ENCODE results near the gene FUT9. TPM values are rescaled to one million over a fixed set of nuclear protein-coding genes. Genes with fewer than 3 reads are reported as not detected.
A peak's percentile ranks its signal among the peaks of the same experiment; 100 is the strongest.

The FUT9 gene
- polyA plus RNA-seq, 2 of the 4 experiments (the other 2 are of a cell fraction), result not detected

- whole genome bisulfite sequencing (ENCODE audit: missing lambda C conversion rate), result 12% methylated on average over 1 of the region's 1 CpG
- no peak for TF ChIP-seq MAX (IDR thresholded peaks at IDR 0.05)
- peak; percentile 84 for TF ChIP-seq REST (IDR thresholded peaks at IDR 0.05)
- TF ChIP-seq HES2 (IDR thresholded peaks at IDR 0.05), result no peak
- ChIA-PET POLR2A (no interaction called here), CTCF (no interaction called here)
- DNase-seq (ENCODE audit: low read depth in 1 of 2, low spot score in 1 of 2) (no peak), FAIRE-seq (no peak), ATAC-seq (no peak)
- Histone ChIP-seq H3K4me3 (no peak overlapping the region), H3K4me1 (no peaks in the 10 kb centered on the region), H3K27ac (no peak overlapping the region), H3K9me3 (no peaks in the 10 kb centered on the region), H3K4me2 (no peak overlapping the region)
Observed at GRCh38 chr6:96116674-96117073, 100.9 kb downstream of the FUT9 start.

- no peak overlapping the region for H3K4me2 ChIP-seq
- no peaks in the 10 kb centered on the region for H3K9me3 ChIP-seq
- ChIA-PET CTCF (no interaction called here), POLR2A (no interaction called here)
- no peak for DNase-seq (ENCODE audit: low read depth in 1 of 2, low spot score in 1 of 2)
- whole genome bisulfite sequencing (ENCODE audit: missing lambda C conversion rate), result 0% methylated on average over 1 of the region's 1 CpG
- no peak overlapping the region for H3K27ac ChIP-seq
- no peak for ATAC-seq
- H3K4me1 ChIP-seq, result no peaks in the 10 kb centered on the region
- H3K4me3 ChIP-seq, result no peak overlapping the region
- no peak for FAIRE-seq
- TF ChIP-seq JUNB (IDR thresholded peaks at IDR 0.05) (no peak), CTCF (IDR thresholded peaks at IDR 0.05) (no peak), BCL3 (IDR thresholded peaks at IDR 0.05) (no peak), ELK1 (IDR thresholded peaks at IDR 0.05; ENCODE audit: low read depth, low read length) (no peak), HDAC2 (IDR thresholded peaks at IDR 0.05) (no peak), EHMT2 (IDR thresholded peaks at IDR 0.05; ENCODE audit: low read depth) (no peak), ATOH8 (CRISPR knock-in tag; IDR thresholded peaks at IDR 0.05; ENCODE audit: low read depth) (no peak), RNF2 (IDR thresholded peaks at IDR 0.05; ENCODE audit: borderline replicate concordance, low read depth) (no peak)
Observed at GRCh38 chr6:96124778-96125177, 109.0 kb downstream of the FUT9 start.

- H3K4me3 ChIP-seq, result no peak overlapping the region
- WGBS (ENCODE audit: missing lambda C conversion rate), result 2% methylated on average over 2 of the region's 2 CpGs
- no peak overlapping the region for H3K27ac ChIP-seq
- no peaks in the 10 kb centered on the region for H3K9me3 ChIP-seq
- no peaks in the 10 kb centered on the region for H3K4me1 ChIP-seq
- ChIA-PET CTCF (no interaction called here), POLR2A (no interaction called here)
- DNase-seq (ENCODE audit: low read depth in 1 of 2, low spot score in 1 of 2) (no peak), FAIRE-seq (no peak), ATAC-seq (no peak)
- no peak overlapping the region for H3K4me2 ChIP-seq
- TF ChIP-seq CTCF (IDR thresholded peaks at IDR 0.05) (no peak), POLR2AphosphoS2 (conservative IDR thresholded peaks at IDR 0.05; ENCODE audit: low read length) (no peak), ZSCAN20 (CRISPR knock-in tag; IDR thresholded peaks at IDR 0.05) (no peak), NR3C1 (IDR thresholded peaks at IDR 0.05) (no peak), TFCP2L1 (CRISPR knock-in tag; IDR thresholded peaks at IDR 0.05) (no peak), JUN (IDR thresholded peaks at IDR 0.05) (no peak), GATA3 (IDR thresholded peaks at IDR 0.05; ENCODE audit: borderline replicate concordance) (no peak), KDM1A (IDR thresholded peaks at IDR 0.05; ENCODE audit: low read depth) (no peak), HMGXB4 (CRISPR knock-in tag; IDR thresholded peaks at IDR 0.05; ENCODE audit: borderline replicate concordance) (no peak), EHF (CRISPR knock-in tag; IDR thresholded peaks at IDR 0.05) (no peak)
Observed at GRCh38 chr6:96138406-96138805, 122.6 kb downstream of the FUT9 start.

Measured in A549 (cell line).